ENCODE results near the gene SLC12A7. TPM values are rescaled to one million over a fixed set of nuclear protein-coding genes. Genes with fewer than 3 reads are reported as not detected.

SLC12A7 gene
- total and polyA plus RNA-seq, 7 experiments from 2014 or later, result 6.4 to 101 (median 61.9) TPM

- no peaks in the 10 kb centered on the region for H3K4me1 ChIP-seq (ENCODE audit: control insufficient read depth in 2 of 2, insufficient read depth in 2 of 2, low read length in 2 of 2)
- no peak for DNase-seq
Measured at GRCh38 chr5:1051366-1051720, 60.5 kb downstream of the SLC12A7 start.

GRCh38 chr5:1050423-1051365 lies 61.2 kb downstream of the SLC12A7 start:
- Mint-ChIP-seq H3K4me3 (no peak overlapping the region), H3K27me3 (no peaks in the 10 kb centered on the region), H3K27ac (no peak overlapping the region), H3K9me3 (peaks cover 0 to 29% (median 0%) of the 10 kb centered on the region in 11 donors), H3K36me3 (peaks cover 0 to 31% (median 4%) of the 10 kb centered on the region in 5 donors), H3K4me1 (peaks cover 0 to 9% (median 4%) of the 10 kb centered on the region in 7 donors)
- no peak overlapping the region for H3K4me3 ChIP-seq (ENCODE audit: low read length)
- no peaks in the 10 kb centered on the region for H3K4me1 ChIP-seq (ENCODE audit: control insufficient read depth in 2 of 2, insufficient read depth in 2 of 2, low read length in 2 of 2)
- DNase-seq, result no peak
- no peaks in the 10 kb centered on the region for H3K9me3 ChIP-seq (ENCODE audit: control insufficient read depth in 2 of 3, low read length in 3 of 3)
- no peak overlapping the region for H3K27ac ChIP-seq (ENCODE audit: low read depth, low read length)
- no peaks in the 10 kb centered on the region for H3K27me3 ChIP-seq (ENCODE audit: control insufficient read depth in 2 of 2, insufficient read depth in 2 of 2, low read length in 2 of 2)
- no peak for ATAC-seq
- CTCF ChIA-PET, result no interaction called here
- POLR2A ChIA-PET, result no interaction called here
- intact Hi-C loops (cut with micrococcal nuclease), result loop anchor here in 1 of 2 donors (10.0 kb wide), 1 partner anchor 54 kb away; no protein-coding TSS in a partner anchor
- H3K36me3 ChIP-seq (ENCODE audit: control insufficient read depth in 2 of 3, insufficient read depth in 3 of 3, low read length in 3 of 3), result peaks cover 0 to 45% (median 0%) of the 10 kb centered on the region in 3 experiments

More at GRCh38 chr5:1051366-1051720, 60.5 kb downstream of the SLC12A7 start:
- ChIA-PET CTCF (interaction anchor here (1.8 kb wide), 1 partner anchor 87 kb away, joined by 6 read pairs; no protein-coding TSS in a partner anchor), POLR2A (no interaction called here)
- no peak overlapping the region for H3K27ac ChIP-seq (ENCODE audit: low read depth, low read length)
- H3K4me3 ChIP-seq (ENCODE audit: low read length), result no peak overlapping the region
- no peaks in the 10 kb centered on the region for H3K27me3 ChIP-seq (ENCODE audit: control insufficient read depth in 2 of 2, insufficient read depth in 2 of 2, low read length in 2 of 2)
- no peak for ATAC-seq
- Mint-ChIP-seq H3K36me3 (peaks cover 0 to 25% (median 4%) of the 10 kb centered on the region in 5 donors), H3K4me3 (no peak overlapping the region), H3K27ac (no peak overlapping the region), H3K4me1 (peaks cover 0 to 4% (median 0%) of the 10 kb centered on the region in 7 donors), H3K27me3 (no peaks in the 10 kb centered on the region), H3K9me3 (peaks cover 0 to 23% (median 0%) of the 10 kb centered on the region in 11 donors)
- peaks cover 0 to 51% (median 0%) of the 10 kb centered on the region in 3 experiments for H3K36me3 ChIP-seq (ENCODE audit: control insufficient read depth in 2 of 3, insufficient read depth in 3 of 3, low read length in 3 of 3)
- intact Hi-C loops (cut with micrococcal nuclease), result loop anchor here in 1 of 2 donors (10.0 kb wide), 1 partner anchor 53 kb away; no protein-coding TSS in a partner anchor
- no peaks in the 10 kb centered on the region for H3K9me3 ChIP-seq (ENCODE audit: control insufficient read depth in 2 of 3, low read length in 3 of 3)

GRCh38 chr5:1048861-1049838 lies 62.7 kb downstream of the SLC12A7 start:
- H3K27me3 ChIP-seq (ENCODE audit: control insufficient read depth in 2 of 2, insufficient read depth in 2 of 2, low read length in 2 of 2), result no peaks in the 10 kb centered on the region
- H3K4me1 Mint-ChIP-seq, result peaks cover 0 to 12% (median 9%) of the 10 kb centered on the region in 7 donors
- ChIA-PET POLR2A (no interaction called here), CTCF (no interaction called here)
- H3K36me3 Mint-ChIP-seq, result peaks cover 0 to 45% (median 0%) of the 10 kb centered on the region in 5 donors
- peaks cover 0 to 44% (median 0%) of the 10 kb centered on the region in 11 donors for H3K9me3 Mint-ChIP-seq
- no peak overlapping the region for H3K4me3 ChIP-seq (ENCODE audit: low read length)
- no peaks in the 10 kb centered on the region for H3K27me3 Mint-ChIP-seq
- H3K9me3 ChIP-seq (ENCODE audit: control insufficient read depth in 2 of 3, low read length in 3 of 3), result no peaks in the 10 kb centered on the region
- H3K4me1 ChIP-seq (ENCODE audit: control insufficient read depth in 2 of 2, insufficient read depth in 2 of 2, low read length in 2 of 2), result no peaks in the 10 kb centered on the region
- no peak overlapping the region for H3K27ac ChIP-seq (ENCODE audit: low read depth, low read length)
- H3K36me3 ChIP-seq (ENCODE audit: control insufficient read depth in 2 of 3, insufficient read depth in 3 of 3, low read length in 3 of 3), result peaks cover 0 to 29% (median 0%) of the 10 kb centered on the region in 3 experiments
- no peak overlapping the region for H3K4me3 Mint-ChIP-seq
- intact Hi-C loops (cut with micrococcal nuclease), result no loop called here
- no peak for DNase-seq
- ATAC-seq, result no peak
- H3K27ac Mint-ChIP-seq, result no peak overlapping the region

- H3K4me1 Mint-ChIP-seq, result peaks cover 0 to 19% (median 10%) of the 10 kb centered on the region in 7 donors
- Histone ChIP-seq H3K27me3 (ENCODE audit: control insufficient read depth in 2 of 2, insufficient read depth in 2 of 2, low read length in 2 of 2) (no peaks in the 10 kb centered on the region), H3K36me3 (ENCODE audit: control insufficient read depth in 2 of 3, insufficient read depth in 3 of 3, low read length in 3 of 3) (peaks cover 0 to 20% (median 0%) of the 10 kb centered on the region in 3 experiments), H3K4me1 (ENCODE audit: control insufficient read depth in 2 of 2, insufficient read depth in 2 of 2, low read length in 2 of 2) (no peaks in the 10 kb centered on the region), H3K9me3 (ENCODE audit: control insufficient read depth in 2 of 3, low read length in 3 of 3) (no peaks in the 10 kb centered on the region), H3K27ac (ENCODE audit: low read depth, low read length) (no peak overlapping the region), H3K4me3 (ENCODE audit: low read length) (no peak overlapping the region)
- peaks cover 0 to 54% (median 0%) of the 10 kb centered on the region in 5 donors for H3K36me3 Mint-ChIP-seq
- no peak overlapping the region for H3K4me3 Mint-ChIP-seq
- H3K27ac Mint-ChIP-seq, result peak overlapping the region in 3 of 9 donors; percentile 1 to 76 (median 19)
- peaks cover 0 to 54% (median 0%) of the 10 kb centered on the region in 11 donors for H3K9me3 Mint-ChIP-seq
- no peaks in the 10 kb centered on the region for H3K27me3 Mint-ChIP-seq
- CTCF ChIA-PET, result no interaction called here
- intact Hi-C loops (cut with micrococcal nuclease), result no loop called here
- ATAC-seq (no peak), DNase-seq (no peak)
- POLR2A ChIA-PET, result no interaction called here
Measured at GRCh38 chr5:1048162-1048721, 63.6 kb downstream of the SLC12A7 start.

- Histone ChIP-seq H3K4me1 (ENCODE audit: control insufficient read depth in 2 of 2, insufficient read depth in 2 of 2, low read length in 2 of 2) (no peaks in the 10 kb centered on the region), H3K4me3 (ENCODE audit: low read length) (no peak overlapping the region), H3K27me3 (ENCODE audit: control insufficient read depth in 2 of 2, insufficient read depth in 2 of 2, low read length in 2 of 2) (no peaks in the 10 kb centered on the region), H3K36me3 (ENCODE audit: control insufficient read depth in 2 of 3, insufficient read depth in 3 of 3, low read length in 3 of 3) (peaks cover 0 to 12% (median 0%) of the 10 kb centered on the region in 3 experiments), H3K9me3 (ENCODE audit: control insufficient read depth in 2 of 3, low read length in 3 of 3) (no peaks in the 10 kb centered on the region), H3K27ac (ENCODE audit: low read depth, low read length) (no peak overlapping the region)
- ChIA-PET POLR2A (no interaction called here), CTCF (no interaction called here)
- H3K4me3 Mint-ChIP-seq, result peak overlapping the region in 1 of 10 donors; percentile 24
- H3K27me3 Mint-ChIP-seq, result no peaks in the 10 kb centered on the region
- no peak for DNase-seq
- intact Hi-C loops (cut with micrococcal nuclease), result no loop called here
- H3K36me3 Mint-ChIP-seq, result peaks cover 0 to 60% (median 0%) of the 10 kb centered on the region in 5 donors
- H3K9me3 Mint-ChIP-seq, result peaks cover 0 to 61% (median 0%) of the 10 kb centered on the region in 11 donors
- peaks cover 0 to 26% (median 10%) of the 10 kb centered on the region in 7 donors for H3K4me1 Mint-ChIP-seq
- ATAC-seq, result no peak
- H3K27ac Mint-ChIP-seq, result peak overlapping the region in 2 of 9 donors; percentile 1 to 69
Measured at GRCh38 chr5:1047332-1047965, 64.4 kb downstream of the SLC12A7 start.
